Measurements from ENCODE around the gene CRELD2.

CRELD2 gene

DNA sequence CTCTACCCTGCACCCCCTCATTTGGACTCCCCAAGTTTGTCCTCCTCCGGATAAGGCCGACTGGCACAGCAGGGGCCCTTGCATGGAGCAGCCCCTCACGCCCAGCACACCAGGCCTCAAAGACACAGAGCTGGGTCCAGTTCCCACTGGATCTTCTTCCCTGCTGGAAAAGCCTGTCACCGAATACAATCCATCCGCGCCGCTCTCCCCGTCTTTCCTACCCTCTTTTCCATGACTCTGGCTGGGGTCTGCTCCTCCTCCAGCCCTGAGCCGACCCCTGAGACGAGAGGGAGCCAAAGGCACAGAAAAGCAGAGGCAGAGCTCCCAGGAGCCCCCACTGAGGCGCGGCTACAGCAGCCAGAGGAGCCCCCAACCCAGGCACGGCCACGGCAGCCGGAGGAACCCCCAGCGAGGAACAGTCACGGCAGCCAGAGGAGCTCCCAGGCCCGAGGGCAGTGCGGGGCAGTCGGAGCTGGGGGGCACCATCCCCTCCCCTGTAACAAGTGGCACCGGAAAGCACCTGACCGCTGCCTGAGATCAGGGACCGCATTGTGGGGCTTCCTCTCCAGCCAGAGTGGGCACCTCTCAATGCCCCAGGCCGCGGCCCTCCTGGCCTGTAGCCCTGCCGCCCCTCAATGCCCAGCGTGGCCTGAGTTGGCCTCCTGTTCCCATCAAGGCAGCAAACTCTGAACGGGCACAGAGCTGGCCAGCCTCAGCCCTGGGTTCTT is 12.2 kb upstream of the CRELD2 start:
- Histone ChIP-seq H3K4me3 (no peak overlapping the region), H3K27ac (no peak overlapping the region)
- TF ChIP-seq, protein P1, sequence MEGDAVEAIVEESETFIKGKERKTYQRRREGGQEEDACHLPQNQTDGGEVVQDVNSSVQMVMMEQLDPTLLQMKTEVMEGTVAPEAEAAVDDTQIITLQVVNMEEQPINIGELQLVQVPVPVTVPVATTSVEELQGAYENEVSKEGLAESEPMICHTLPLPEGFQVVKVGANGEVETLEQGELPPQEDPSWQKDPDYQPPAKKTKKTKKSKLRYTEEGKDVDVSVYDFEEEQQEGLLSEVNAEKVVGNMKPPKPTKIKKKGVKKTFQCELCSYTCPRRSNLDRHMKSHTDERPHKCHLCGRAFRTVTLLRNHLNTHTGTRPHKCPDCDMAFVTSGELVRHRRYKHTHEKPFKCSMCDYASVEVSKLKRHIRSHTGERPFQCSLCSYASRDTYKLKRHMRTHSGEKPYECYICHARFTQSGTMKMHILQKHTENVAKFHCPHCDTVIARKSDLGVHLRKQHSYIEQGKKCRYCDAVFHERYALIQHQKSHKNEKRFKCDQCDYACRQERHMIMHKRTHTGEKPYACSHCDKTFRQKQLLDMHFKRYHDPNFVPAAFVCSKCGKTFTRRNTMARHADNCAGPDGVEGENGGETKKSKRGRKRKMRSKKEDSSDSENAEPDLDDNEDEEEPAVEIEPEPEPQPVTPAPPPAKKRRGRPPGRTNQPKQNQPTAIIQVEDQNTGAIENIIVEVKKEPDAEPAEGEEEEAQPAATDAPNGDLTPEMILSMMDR (IDR thresholded peaks at IDR 0.05): no peak
- DNase-seq (ENCODE audit: low spot score): no peak

DNA sequence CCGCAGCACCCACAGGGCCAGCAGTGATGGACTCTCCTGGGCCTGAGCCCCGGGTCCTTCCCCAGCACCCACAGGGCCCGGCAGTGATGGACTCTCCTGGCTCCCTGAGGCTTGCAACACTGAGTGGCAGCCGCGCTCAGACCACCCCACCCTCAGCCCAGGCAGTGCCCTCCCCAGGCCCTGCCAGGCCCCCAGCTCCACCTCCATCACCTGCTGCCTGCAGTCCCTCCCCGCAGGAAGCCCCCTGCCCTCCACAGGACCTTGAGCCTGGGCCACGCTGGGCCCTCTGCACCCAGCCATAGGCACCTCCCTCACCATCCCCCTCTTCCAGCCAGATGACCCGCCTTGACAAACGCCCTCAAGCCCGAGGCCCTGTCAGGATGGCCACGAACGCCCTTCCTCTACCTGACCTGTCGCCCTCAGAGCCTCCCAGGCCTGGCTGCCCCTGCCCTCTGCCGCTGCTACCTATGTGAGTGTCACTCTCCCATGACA is 11.6 kb upstream of the CRELD2 start:
- H3K4me3 ChIP-seq: no peak overlapping the region
- DNase-seq (ENCODE audit: low spot score): no peak
- TF ChIP-seq, protein P1 (IDR thresholded peaks at IDR 0.05): no peak
- H3K27ac ChIP-seq: no peak overlapping the region

DNA sequence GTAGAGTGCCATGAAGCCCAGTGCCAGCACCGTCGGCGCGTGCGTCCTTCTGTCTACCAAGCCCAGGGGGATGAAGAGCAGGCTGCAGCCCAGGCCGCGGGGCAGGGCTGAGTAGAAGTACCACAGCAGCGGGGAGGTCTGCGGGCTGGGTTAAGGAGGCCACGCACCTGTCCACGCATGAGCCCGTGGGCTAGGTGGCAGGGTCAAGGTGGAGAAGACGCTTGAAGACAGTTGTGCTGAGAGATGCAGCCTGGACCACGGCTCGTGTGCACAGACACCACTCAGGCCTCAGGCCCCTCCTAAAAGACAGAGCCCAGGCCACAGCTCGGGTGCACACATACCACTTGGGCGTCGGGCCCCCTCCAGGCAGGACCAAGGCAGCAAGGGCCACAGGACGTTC is 10.6 kb upstream of the CRELD2 start:
- no peak for DNase-seq (ENCODE audit: low spot score)
- Histone ChIP-seq H3K27ac (no peak overlapping the region), H3K4me3 (no peak overlapping the region)
- TF ChIP-seq, protein P1 (IDR thresholded peaks at IDR 0.05): no peak

DNA sequence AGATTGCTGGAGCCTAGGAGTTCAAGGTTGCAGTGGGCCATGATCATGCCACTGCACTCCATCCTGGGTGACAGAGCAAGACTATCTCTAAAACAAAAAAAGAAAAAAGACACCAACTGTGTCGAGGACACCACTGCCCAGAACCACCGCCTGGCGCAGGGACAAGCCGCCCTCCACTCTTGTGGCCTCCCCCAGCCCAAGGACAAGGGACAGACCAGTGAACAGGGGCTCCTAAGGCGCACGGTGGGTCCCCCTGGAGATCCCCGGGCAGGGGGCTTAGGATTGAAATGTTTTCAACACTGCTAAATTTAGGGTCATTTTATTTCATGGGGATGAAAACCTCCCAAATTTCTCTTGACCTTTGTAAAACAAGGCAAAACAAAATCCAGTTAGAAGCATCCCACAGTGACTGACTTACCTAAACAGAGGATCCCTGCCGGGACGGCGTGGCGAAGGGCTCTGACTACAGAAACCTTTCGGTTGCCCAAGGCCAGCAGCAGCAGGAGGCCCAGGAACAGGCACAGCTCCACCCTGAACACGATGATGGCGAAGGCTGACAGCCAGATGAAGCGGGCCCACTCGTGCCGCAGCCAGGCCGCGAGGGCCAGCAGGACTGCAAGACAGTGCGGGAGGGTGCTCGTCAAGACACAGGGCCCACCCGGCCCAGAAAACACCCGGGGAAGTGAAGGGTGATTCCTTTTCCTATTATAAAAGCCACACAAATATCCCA is 8.8 kb upstream of the CRELD2 start:
- TF ChIP-seq, protein P1 (IDR thresholded peaks at IDR 0.05): no peak
- Histone ChIP-seq H3K4me3 (no peak overlapping the region), H3K27ac (no peak overlapping the region)
- DNase-seq (ENCODE audit: low spot score): no peak

DNA sequence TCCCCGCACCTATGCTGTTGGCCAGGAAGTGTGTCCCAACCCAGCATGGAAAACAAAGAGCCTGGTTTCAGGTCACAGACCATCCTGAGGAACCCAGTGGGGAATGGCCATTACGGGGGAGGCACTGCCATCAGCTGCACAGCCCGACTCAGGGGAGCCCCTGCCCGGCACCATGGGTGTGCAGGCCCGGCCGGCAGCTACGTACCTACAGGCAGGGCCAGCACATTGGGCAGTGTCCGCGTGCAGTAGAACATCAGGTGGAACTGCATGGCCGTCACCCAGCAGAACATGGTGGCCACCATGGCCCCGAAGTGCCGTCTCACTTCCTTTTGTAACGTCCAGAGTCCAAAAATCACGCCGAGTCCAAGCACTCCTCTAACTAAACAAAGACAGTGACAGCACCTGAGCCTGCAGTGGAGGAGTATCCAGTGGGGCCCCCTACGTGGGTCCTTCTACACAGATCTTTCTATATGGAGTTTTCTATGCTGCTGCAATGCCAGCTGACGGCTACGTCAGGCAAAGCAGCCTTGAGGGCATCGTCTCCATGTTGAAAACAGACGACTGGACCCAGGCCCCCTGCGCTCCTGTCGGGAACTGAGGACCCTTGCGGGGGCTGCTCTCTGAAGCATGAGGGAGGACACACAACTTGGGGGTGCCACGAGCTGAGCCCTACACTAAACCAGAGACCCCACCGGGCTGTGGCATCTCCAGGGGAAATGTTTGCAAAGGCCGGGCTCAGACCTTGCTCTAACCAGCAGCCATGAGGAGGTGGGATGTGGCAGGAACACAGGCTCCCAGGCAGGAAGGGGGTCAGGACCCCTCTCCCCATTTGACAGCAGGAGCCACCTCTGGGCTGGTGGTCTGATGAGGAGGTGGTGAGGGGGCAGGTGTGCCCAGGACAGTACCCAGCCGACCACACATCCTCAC is 7.9 kb upstream of the CRELD2 start:
- TF ChIP-seq, protein P1 (IDR thresholded peaks at IDR 0.05): no peak
- no peak overlapping the region for H3K4me3 ChIP-seq
- H3K27ac ChIP-seq: no peak overlapping the region
- DNase-seq (ENCODE audit: low spot score): no peak

DNA sequence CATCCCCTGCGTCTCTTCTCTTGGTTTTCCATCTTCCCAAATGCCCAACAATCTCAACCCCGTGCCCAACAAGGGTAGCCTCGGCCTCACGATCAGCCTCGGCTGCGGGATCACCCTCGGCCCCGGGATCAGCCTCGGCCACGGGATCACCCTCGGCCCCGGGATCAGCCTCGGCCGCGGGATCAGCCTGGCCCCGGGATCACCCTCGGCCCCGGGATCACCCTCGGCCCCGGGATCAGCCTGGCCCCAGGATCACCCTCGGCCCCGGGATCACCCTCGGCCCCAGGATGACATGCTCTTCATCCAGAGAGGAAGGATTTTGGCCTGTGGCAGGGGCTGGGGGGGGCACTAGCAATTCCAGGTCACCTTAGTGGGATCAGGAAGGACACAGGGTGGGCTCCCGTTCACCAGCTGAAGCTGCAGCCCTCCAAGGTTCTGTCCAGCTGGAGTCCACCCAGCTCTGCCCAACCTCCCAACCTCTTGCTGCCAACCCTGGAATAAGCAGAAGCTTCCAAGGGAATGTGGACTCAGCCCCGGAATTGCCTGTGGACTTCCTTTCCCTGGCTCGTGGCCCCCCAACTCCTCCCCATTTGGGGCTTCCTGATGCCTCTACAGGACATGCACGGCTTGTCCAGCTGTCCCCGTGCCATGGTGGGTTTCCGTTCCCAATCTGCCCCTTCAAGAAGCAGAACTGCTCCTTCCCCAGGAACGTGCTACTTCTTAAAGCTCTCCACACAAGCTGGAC is 6.4 kb upstream of the CRELD2 start:
- DNase-seq (ENCODE audit: low spot score): no peak
- no peak overlapping the region for H3K27ac ChIP-seq
- H3K4me3 ChIP-seq: no peak overlapping the region
- TF ChIP-seq, protein P1 (IDR thresholded peaks at IDR 0.05): no peak
